HG03439 (cell line): Measurements from ENCODE around the gene SCIN.
A peak's percentile ranks its signal among the peaks of the same experiment; 100 is the strongest.

Experiments
- ATAC-seq: cut with Tn5 transposase; IDR thresholded peaks from one replicate; pipeline ENCODE4 v1.9.1; 2021; ENCODE audit warnings: mild to moderate bottlenecking, moderate library complexity; ENCODE audit not compliant: unreplicated experiment

Gene SCIN

DNA sequence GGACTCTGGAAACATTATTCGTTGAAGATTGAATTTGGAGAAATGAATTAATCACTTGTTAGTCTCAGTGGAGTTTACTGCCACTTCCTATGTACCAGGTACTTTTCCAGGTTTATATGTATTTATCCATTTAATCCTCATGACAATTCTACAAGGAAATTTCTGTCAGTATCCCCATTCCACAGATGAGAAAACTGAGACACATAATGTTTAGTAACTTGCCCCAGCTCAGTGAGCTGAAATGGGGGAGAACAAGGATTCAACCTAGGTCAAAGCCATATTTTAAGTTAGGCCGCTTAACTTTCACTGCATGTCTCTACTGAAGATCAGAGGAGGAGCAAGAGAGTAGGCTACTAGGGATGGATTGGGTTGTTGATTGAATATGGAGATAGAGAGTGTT lies 4.6 kb upstream of the SCIN start:
- no peak for ATAC-seq

DNA sequence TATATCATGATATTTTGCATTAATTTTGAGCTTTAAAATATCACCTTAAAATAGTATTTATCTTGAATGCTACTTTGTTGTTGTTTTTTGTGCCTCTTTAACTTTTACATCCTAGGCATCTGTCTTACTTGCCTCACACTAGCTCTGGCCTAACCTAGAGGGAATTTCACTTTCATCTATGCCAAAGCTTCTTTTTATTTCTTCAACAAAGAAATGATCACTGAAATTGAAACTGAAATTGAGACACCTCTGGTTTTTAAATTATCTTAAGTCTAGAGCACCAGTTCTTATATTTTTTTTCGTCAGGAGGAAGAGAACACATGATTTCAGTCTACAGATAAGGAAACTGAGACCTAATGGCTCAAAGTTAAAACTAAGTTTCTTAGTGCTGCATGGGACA lies 3.5 kb upstream of the SCIN start:
- ATAC-seq, result peak; percentile 87

DNA sequence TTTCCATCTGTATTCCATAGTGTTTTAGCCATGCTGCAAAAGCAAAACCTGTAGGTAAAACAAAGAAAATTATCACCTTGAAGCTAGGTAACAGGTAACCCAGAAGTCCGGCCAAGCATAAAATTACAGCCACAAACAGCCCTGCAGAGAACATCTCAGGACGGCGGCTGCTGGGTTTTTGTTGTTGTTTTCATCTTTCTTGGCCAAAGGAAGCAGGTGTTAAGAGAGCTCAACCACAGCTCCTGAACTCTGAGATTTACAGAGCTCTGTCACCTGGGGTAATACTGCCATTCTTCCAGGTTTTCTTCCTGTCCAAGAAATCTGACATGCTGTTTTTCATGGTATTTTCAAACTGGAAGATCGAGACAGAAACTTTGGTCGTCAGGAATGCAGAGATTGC lies 847 bp upstream of the SCIN start:
- ATAC-seq, result peak; percentile 42

DNA sequence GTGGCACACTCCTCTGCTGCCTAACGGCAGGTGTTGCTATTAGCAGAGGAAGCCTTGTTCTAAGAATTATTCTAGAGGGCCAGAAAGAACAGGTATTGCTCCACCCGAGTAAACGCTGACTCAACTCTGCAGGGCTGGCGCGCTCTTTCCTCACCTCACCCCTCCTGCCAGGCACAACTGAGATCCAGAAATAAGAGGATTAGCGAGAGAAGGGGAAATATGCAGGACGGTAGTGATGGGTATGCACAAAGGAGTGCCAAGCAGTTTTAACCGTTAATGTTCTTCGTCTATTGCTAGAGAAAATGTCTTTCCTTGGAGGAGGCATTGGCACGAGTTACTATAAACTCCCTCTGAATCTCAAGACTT lies 369 bp upstream of the SCIN start:
- ATAC-seq, result peak; percentile 8

DNA sequence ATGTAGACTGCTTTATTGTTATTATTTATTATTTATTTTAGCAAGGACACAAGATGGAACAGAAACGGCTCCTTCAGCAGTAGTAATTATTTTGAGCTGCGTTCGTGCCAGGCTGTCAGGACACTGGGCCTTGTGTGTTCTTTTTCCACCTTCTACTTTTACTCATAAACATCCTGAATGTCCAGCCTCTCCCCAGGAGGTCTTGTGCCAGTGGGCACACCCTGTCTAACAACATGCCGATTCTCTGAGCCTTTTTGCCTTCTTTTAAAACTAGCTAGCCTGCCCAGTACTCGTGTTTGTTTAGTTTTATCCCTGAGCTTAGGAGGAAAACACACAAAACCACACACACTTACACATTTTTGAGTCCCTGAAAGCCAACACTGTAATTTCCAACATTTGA lies 1.2 kb downstream of the SCIN start:
- no peak for ATAC-seq

DNA sequence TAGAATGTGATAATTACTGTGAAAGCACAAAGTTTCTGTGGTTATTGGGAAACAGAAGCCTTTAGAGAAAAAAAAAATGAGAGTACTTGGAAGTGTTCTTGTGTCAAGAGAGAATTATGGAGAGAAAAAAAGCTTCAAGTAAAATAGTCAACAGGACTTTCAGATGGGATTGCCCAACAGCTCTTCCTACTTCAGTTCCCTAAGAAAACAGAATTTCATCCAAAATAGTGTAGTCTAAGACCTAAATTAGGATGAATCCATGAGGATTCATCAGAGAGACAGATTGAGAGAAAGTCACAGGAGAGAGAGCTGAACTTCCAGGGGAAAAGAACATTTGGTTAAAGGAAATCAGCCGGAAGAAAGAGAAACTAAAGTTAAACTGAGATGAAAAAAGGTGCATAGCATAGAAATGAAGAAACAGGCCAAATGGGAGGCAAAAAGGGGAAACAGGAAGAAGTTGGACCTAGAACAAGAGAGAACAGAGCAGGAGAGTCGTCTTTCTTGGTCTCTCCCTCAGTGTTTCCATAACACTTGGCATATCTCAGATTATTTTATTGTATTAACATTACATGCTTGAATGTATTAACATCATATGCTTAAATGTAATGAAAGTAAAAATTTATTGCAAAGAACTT lies 2.5 kb downstream of the SCIN start:
- no peak for ATAC-seq

DNA sequence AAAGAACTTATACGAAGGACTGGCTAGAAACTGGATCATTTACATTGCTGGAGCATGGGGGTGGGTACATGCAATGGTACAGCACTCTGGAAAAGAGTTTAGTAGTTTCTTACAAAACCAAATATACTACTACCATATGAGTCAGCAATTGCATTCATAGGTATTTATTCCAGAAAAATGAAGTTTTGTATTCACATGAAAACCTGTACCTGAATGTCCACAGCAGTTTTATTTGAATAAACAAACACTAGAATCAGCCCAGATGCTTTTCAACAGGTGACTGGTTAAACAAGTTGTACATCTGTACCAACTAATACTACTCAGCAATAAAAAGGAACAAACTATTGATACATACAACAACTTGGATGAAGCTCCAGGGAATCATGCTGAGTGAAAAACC lies 3.4 kb downstream of the SCIN start:
- ATAC-seq, result no peak

DNA sequence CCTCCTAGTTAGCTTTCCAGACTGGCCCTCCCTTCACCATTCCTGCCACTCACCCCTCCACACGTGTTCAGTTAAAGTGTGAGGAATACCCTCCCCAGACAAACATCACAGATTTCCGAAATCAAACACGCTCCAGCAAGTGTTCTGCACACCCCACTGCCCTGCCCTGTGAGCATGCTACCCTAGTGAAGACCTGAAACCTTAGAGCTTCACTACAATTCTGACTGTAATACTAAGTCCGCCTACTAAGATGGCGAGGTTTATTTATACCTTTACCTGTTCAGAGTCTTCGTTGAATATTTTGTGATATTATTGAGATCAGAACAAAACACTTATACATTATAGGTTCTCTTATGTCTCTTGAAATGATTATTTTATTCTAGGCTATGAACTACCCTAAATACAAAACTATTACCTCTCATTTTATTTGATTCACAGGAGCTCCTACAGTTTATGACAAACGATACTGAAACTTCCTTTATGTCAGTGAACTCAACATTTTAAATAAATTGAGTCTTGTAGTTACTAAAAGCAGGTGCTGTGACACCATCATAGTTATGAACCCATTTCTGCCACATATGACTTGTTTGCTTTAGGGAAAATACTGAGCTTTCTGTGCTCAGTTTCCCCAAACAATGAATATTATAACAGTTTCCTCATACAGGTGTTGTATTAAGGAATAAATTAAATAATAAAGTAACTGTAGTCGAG lies 8.6 kb downstream of the SCIN start:
- ATAC-seq, result peak; percentile 87

DNA sequence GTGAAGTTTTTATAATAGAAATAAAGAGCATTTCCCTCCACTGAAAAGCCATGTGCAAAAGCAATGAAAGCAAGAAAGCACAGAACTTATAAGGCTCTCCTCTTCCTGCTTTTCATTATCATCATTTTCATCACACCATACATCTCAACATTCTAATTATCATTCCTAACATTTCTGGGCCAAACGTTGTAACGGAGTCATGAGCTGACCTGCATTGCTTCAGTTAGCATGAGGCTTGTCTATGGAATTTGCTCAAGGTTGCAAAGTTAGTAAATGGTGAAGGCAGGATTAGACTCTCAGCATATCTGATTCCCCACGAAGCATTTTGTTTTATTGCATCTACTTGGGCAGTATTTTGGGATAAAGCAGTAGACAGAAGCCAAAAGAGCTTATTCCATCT lies 11.4 kb downstream of the SCIN start:
- no peak for ATAC-seq

DNA sequence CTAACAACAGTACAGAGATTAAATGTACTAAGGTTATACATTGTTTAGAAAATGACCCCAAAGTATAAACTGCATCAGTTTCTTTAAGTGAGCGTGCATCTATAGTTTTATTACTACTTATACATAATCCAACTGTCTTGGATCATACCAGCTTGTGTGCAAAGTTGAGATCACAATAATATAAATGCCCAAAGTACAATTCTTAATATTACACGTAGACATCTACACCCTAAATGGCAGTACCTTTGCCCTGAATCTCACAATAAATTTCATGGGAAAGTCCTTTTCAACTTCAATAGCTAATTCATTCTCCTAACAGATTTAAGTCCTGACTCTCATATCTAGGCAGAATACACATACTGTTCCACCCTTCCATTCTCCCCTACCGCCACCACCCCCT lies 11.8 kb downstream of the SCIN start:
- ATAC-seq, result no peak

DNA sequence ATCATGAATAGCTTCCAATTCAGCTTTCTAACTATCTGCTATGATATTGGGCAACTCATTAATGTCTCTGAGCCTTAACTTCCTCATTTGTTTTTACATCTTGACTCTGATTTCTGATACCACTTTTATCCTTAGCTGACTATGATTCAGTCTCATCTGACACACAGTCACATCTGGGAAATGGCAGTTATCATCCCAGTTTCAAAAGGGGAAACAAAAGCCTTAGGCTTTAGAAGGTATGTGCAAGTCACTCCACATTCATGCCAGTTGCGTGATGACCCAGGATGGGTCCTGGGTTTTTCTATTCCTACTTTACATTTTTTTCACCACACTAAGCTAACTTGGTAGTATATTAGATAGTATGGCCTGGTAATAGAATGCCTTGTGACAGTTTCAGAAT lies 12.7 kb downstream of the SCIN start:
- ATAC-seq, result no peak

DNA sequence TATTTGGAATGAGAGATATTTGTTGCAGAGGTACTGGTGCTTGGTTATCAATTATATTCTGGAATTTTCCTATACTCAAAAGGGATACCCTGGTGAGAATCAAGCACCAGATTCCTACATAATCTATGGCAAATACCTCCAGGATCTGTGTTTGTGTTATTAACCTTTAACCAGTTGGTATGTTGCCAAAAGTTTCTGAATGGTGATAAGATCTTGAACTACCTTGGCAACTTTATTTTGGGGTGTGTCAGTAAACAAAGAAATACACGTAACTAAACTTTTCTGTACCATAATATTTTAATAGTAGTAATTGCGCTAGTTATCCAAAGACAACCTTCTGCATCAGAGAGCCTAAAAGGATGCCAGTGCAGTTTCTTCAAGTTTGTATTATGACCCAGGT lies 13.4 kb downstream of the SCIN start:
- no peak for ATAC-seq

DNA sequence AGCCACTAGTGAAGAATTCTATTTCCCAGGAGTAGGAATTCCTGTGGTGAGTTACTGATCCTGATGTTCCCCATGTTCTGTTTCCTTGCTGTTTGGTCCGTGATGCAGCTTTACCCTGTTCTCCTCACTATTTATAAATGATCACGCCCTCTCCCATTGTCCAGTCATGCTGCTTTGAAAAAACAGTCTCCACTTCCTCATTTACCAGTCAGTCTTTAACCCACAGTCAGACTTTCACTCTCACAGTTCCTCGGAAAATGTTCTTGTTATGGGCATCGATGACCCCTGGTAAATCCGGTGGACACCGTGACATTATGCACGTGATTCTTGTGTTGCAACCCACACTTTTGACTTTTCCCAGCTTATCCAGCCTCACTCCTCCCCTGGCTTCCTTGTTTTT lies 14.4 kb downstream of the SCIN start:
- peak; percentile 88 for ATAC-seq

DNA sequence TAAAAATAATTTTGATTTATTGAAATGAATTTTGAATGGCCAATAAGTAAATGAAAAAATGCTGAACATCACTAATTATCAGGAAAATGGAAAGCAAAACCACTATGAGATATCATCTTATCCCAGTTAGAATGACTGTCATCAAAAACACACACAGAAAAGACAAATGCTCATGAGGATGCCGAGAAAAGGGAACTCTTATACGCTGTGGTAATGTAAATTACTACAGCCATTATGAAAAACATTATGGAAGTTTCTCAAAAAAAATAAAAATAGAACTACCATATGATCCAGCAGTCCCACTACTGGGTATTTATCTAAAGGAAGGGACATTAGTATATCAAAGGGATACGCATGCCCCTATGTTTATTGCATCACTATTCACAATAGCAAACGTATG lies 15.8 kb downstream of the SCIN start:
- no peak for ATAC-seq

DNA sequence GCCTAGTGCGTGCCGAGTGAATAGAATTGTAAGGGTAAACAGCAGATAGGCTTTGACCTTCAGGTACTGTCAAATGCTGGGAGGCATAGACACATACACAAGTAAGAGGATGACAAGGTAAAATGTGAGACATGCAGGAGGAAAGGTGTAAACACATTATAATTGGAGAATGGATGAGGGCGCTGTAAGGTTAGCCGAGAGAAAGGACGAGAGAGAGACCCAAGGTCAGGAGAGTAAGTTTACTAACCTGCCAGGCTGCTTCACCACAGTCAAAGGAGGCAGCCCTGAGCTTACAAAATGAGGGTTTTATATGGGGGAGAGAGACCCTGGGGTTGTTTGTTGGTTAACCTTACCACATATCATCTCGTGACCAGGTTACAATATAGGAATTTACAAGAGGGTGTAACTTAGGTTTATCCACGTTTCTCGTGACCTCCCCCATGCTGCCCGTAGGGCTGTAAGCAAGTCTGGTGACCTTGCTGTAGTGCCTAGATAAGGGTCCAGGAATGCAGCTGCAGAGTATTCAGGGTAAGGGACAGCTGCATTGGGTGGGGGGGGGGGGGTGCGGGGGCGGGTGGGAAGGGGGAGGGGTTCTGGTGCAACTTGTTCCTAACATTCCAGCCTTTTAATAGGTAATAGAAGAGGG lies 17.9 kb downstream of the SCIN start:
- ATAC-seq, result no peak

DNA sequence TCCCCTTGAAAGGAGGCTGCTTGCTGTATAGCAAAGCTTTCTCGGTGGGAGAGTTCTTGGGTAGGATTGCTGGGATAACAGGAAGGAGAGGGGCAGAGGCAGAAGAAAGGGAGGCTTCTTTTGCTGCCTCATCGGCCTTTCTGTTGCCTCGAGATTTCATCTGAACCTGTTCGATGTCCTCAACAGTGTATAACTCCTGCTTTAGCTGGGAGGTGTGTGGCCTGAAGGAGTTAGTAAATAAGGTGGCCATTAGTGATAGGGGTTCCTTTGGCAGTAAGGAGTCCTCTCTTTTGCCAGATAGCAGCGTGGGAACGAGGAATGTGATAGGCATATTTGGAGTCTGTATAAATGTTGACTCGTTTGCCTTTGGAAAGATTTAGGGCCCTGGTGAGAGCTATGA lies 20.0 kb downstream of the SCIN start:
- no peak for ATAC-seq

DNA sequence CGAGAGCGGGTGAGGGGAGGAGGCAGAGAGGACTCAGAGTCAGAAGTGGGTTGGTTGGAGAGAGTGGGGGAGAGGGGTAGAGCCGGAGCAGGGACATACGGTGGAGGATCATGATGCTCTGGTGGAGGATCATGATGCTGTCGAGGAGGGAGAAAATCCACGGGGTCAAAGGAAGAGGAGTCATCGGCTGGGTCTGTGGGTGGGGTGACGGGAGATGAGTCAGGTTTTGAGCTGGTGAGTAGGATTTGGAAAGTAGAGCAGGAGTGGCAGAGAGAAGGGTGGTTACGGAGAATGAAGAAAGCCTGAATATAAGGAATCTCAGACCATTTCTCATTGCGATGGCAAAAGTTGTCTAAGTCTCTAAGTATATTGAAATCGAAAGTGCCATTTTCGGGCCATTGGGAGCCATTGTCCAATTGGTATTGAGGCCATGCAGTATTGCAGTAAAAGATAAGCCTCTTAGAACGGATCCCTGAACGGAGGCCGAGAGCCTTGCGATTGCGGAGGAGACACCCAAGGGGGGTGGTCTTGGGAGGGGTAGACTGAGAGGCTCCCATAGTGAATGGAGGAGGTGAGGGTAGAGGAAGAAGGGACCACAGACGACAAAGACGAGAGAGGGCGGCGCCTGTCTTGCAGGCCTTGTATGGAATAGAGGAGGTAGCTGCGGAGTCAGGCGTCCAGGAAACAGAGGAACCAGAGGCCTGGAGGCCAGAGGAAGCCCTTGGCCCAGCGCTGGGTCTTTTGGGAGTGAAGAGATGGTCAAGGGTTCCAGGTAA lies 23.8 kb downstream of the SCIN start:
- ATAC-seq, result no peak

DNA sequence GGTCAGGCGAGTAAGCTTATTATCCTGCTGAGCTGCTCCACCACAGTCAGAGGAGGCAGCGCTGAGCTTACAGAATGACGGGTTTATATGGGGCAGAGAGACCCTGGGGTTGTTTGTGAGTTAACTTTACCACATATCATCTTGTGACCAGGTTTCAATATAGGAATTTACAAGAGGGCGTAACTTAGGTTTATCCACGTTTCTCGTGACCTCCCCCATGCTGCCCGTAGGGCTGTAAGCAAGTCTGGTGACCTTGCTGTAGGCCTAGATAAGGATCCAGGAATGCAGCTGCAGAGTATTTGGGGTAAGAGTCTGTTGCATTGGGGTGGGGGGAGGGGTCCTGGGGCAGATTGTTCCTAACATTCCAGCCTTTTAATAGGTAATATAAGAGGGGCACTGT lies 24.6 kb downstream of the SCIN start:
- ATAC-seq, result no peak

DNA sequence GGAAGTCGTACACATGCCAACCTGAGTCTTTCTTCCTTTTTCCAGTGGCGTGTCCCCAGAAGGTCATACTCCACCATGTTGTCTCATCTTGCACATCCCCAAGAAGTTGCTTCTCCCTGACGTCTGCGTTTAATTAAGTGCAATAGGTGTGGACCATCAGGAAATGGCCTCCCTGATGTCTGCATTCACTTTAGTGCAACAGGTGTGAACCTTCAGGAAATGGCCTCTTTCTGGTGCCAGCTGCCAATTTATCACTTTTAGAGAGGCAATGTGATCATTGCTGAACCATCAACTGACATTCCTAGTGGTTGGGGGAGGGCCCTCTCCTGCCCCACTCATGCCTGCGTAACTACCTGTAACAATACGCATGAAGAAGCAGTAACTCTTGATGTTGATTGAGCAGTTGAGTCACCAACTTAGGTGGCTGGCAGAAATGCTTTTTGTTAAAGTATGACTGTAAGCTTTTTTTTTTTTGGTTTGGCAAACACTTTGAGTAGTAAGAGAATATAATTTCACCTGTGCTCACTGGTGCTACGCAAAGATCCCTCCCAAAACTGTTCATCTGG lies 25.8 kb downstream of the SCIN start:
- no peak for ATAC-seq

DNA sequence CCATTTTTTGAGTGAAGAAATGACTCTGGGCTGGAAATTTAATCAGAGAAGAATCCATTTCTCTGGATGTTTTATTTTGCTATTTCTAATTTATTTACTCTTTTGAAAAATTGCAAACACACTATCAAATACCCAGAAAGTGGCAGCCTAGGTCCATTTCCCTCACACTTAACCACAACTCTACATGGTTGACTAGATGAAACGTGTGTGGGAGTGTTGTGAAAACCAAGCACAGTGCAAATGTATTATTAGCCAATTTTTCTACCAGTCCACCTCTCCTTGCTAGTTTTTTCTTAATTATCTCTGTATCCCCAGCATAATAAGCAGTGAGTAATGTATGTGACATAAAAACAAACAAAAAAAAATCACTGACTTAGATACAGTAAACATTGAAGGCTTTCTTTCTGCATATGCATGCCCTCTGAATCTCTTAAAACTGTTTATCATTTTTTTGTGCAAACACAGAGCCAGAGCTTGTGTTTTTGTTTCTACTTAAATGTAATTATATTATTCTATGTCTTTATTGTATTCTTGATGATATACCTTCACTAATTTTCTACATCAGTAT lies 30.9 kb downstream of the SCIN start:
- peak; percentile 98 for ATAC-seq

DNA sequence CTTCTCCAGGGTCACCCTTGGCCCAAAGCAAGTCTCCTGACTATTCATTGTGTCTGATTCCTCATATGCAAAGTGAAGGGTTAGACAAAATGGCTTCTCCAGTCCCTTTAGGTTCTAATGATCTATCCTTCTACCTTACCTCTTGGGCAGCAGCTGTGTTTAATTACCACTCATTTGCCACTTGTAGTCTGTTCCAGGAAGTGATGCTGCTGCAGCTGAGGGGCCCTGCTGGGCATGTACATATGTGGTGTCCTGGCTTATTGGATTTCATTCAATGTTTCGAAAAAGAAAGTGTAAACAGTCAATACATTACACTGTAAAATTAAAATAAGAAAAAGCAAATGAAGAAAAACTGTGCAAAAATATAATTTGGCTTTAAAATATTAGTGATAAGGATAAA lies 36.6 kb downstream of the SCIN start:
- no peak for ATAC-seq
